Measurements from ENCODE around the gene IQSEC3. TPM values are rescaled to one million over a fixed set of nuclear protein-coding genes. Genes with fewer than 3 reads are reported as not detected.
"Not testable (repeated sequence)": the region's sequence is repeated elsewhere in the genome, so short reads cannot be mapped to it uniquely, and the experiment has no call there.

Gene IQSEC3
- total and polyA plus RNA-seq, 2 donors = 0.99 to 4.4 TPM

DNA sequence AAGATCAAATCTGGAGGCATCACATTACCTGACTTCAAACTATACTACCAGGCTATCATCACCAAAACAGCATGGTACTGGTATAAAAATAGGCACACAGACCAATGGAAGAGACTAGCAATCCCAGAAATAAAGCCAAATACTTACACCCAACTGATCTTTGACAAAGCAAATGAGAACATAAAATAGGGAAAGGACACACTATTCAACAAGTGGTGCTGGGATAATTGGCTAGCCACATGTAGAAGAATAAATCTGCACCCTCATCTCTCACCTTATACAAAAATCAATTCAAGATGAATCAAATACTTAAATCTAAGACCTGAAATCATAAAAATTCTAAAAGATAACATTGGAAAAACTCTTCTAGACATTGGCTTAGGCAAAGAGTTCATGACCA is 4.7 kb upstream of the IQSEC3 start:
- not testable (repeated sequence) for H3K27me3 ChIP-seq (ENCODE audit: control insufficient read depth in 2 of 2, insufficient read depth in 1 of 2, low read length in 1 of 2); DNase-seq (ENCODE audit: low read depth in 6 of 9, low spot score in 9 of 9); H3K27ac ChIP-seq (ENCODE audit: low read depth in 1 of 2, low read length in 1 of 2)

DNA sequence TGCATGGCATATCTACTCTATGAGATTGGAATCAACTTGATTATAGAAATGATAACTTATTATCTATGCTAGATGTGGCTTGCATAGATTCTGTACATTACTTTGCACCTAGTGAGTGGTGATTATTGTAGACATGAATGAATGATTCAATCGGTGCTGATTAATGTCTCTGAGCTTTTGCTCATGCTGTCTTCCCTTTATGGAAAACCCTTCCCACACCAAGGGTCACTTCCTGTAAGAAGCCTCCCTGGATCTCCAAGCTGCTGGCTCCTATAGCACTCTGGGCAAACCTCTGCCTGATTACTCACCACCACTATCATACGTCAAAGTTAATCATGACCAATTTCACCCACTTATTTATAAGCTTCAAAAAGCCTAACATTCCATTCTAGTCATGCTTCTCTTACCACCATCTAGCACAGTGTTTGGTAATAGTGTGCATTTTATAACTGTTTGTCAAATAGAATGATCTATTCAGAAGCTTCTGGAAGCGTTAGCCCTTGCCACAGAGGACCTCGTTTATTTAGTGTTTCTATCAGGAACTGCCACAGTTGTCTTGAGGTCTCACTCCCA is 990 bp upstream of the IQSEC3 start:
- DNase-seq (ENCODE audit: low read depth in 6 of 9, low spot score in 9 of 9); H3K4me3 ChIP-seq (ENCODE audit: low read length in 2 of 2); H3K27ac ChIP-seq (ENCODE audit: low read depth in 1 of 2, low read length in 1 of 2); H3K27me3 ChIP-seq (ENCODE audit: control insufficient read depth in 2 of 2, insufficient read depth in 1 of 2, low read length in 1 of 2); H3K4me1 ChIP-seq (ENCODE audit: control insufficient read depth in 2 of 2, insufficient read depth in 2 of 2, low read length in 2 of 2); H3K36me3 ChIP-seq (ENCODE audit: control insufficient read depth in 2 of 2, insufficient read depth in 2 of 2, low read length in 1 of 2); H3K9me3 ChIP-seq (ENCODE audit: control insufficient read depth in 2 of 2, insufficient read depth in 1 of 2, low read length in 1 of 2): not testable (repeated sequence)
- WGBS = 63% methylated on average over 4 of the region's 4 CpGs

More for the DNA sequence above, 4.7 kb upstream of the IQSEC3 start:
- H3K9me3 ChIP-seq (ENCODE audit: control insufficient read depth in 2 of 2, insufficient read depth in 1 of 2, low read length in 1 of 2); H3K4me1 ChIP-seq (ENCODE audit: control insufficient read depth in 2 of 2, insufficient read depth in 2 of 2, low read length in 2 of 2); H3K4me3 ChIP-seq (ENCODE audit: low read length in 2 of 2); H3K36me3 ChIP-seq (ENCODE audit: control insufficient read depth in 2 of 2, insufficient read depth in 2 of 2, low read length in 1 of 2): not testable (repeated sequence)

DNA sequence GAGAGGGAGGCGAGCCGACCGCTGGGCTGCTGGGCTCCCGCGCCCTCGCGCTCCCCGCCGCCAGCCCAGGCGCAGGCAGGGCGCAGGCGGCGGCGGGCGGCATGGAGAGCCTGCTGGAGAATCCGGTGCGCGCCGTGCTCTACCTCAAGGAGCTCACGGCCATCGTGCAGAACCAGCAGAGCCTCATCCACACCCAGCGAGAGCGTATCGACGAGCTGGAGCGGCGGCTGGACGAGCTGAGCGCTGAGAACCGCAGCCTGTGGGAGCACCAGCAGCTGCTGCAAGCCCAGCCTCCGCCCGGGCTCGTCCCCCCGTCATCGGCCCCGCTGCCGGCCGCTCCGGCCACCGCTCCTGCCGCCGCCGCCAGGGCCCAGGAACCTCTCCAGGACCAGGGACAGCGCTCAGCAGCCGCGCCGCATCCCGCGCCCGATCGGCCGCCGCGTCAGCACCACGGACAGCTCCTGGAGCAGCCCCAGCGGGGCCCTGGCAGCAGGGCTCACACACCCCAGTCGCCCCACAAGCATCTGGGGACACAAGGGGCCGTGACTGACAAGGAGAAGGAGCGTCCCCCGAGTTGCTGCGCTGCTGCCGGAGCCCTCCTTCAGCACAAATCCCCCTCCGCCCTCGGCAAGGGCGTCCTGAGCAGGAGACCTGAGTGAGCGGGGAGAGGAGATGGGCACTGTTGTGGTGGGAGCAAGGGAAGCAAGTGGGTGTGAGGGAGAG is 376 bp downstream of the IQSEC3 start:
- H3K9me3 ChIP-seq (ENCODE audit: control insufficient read depth in 2 of 2, insufficient read depth in 1 of 2, low read length in 1 of 2); H3K4me3 ChIP-seq (ENCODE audit: low read length in 2 of 2); H3K27ac ChIP-seq (ENCODE audit: low read depth in 1 of 2, low read length in 1 of 2); H3K27me3 ChIP-seq (ENCODE audit: control insufficient read depth in 2 of 2, insufficient read depth in 1 of 2, low read length in 1 of 2); H3K36me3 ChIP-seq (ENCODE audit: control insufficient read depth in 2 of 2, insufficient read depth in 2 of 2, low read length in 1 of 2); H3K4me1 ChIP-seq (ENCODE audit: control insufficient read depth in 2 of 2, insufficient read depth in 2 of 2, low read length in 2 of 2): not testable (repeated sequence)
- 6% methylated on average over 48 of the region's 66 CpGs for WGBS
- DNase-seq (ENCODE audit: low read depth in 6 of 9, low spot score in 9 of 9) = peak in 1 of 9 donors; percentile 39

DNA sequence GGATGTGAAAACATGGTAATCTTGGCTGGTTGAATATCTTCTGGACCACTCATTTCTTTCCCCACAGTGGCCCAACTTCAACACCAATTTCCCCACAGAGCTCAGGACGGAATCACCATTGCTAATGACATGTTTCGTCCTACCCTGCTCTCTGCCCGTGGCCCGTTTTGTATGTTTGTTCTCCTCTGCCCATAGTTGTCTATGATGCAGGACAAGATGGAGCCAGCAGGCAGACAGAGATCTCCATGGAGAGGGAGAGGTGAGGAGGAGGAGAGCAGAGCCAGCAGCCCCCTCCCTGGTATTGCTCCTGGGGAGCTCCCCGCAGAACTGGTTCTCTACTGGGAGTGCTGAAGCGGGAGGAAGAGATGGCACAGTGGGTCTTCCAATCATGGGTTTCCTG is 3.1 kb downstream of the IQSEC3 start:
- not testable (repeated sequence) for H3K9me3 ChIP-seq (ENCODE audit: control insufficient read depth in 2 of 2, insufficient read depth in 1 of 2, low read length in 1 of 2); H3K36me3 ChIP-seq (ENCODE audit: control insufficient read depth in 2 of 2, insufficient read depth in 2 of 2, low read length in 1 of 2); H3K27me3 ChIP-seq (ENCODE audit: control insufficient read depth in 2 of 2, insufficient read depth in 1 of 2, low read length in 1 of 2); H3K27ac ChIP-seq (ENCODE audit: low read depth in 1 of 2, low read length in 1 of 2); H3K4me3 ChIP-seq (ENCODE audit: low read length in 2 of 2); DNase-seq (ENCODE audit: low read depth in 6 of 9, low spot score in 9 of 9); H3K4me1 ChIP-seq (ENCODE audit: control insufficient read depth in 2 of 2, insufficient read depth in 2 of 2, low read length in 2 of 2)
- 83% methylated on average over 6 of the region's 6 CpGs for WGBS

- H3K4me1 ChIP-seq (ENCODE audit: control insufficient read depth in 2 of 2, insufficient read depth in 2 of 2, low read length in 2 of 2); H3K4me3 ChIP-seq (ENCODE audit: low read length in 2 of 2); DNase-seq (ENCODE audit: low read depth in 6 of 9, low spot score in 9 of 9); H3K27me3 ChIP-seq (ENCODE audit: control insufficient read depth in 2 of 2, insufficient read depth in 1 of 2, low read length in 1 of 2); H3K27ac ChIP-seq (ENCODE audit: low read depth in 1 of 2, low read length in 1 of 2); H3K36me3 ChIP-seq (ENCODE audit: control insufficient read depth in 2 of 2, insufficient read depth in 2 of 2, low read length in 1 of 2); H3K9me3 ChIP-seq (ENCODE audit: control insufficient read depth in 2 of 2, insufficient read depth in 1 of 2, low read length in 1 of 2): not testable (repeated sequence)
- WGBS = 92% methylated on average over 2 of the region's 2 CpGs
Measured at GRCh38 chr12:70541-70940, 4.0 kb downstream of the IQSEC3 start.

DNA sequence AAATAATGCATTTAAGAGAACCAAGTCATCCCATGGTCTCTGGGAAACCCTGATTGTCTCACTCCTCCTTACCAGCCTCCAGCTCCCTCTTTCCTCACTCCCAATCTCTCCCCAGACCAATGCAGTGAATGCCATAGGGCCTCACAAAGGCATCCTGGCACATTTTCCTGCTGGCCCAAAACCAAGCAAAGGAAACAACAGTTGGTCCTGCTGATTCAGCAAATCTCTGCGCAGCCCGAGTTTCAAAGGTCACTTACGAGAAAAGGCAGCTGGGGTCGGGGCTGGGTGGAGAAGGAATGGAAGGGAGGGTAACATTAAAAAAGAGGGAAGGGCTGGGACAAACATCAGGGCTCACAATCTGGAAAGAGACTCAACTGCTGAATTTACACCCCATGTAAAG is 5.5 kb downstream of the IQSEC3 start:
- H3K9me3 ChIP-seq (ENCODE audit: control insufficient read depth in 2 of 2, insufficient read depth in 1 of 2, low read length in 1 of 2) = not testable (repeated sequence)

GRCh38 chr12:74420-75190 is 8.0 kb downstream of the IQSEC3 start:
- H3K9me3 ChIP-seq (ENCODE audit: control insufficient read depth in 2 of 2, insufficient read depth in 1 of 2, low read length in 1 of 2); DNase-seq (ENCODE audit: low read depth in 6 of 9, low spot score in 9 of 9): not testable (repeated sequence)

More for the DNA sequence above, 5.5 kb downstream of the IQSEC3 start:
- H3K27ac ChIP-seq (ENCODE audit: low read depth in 1 of 2, low read length in 1 of 2); DNase-seq (ENCODE audit: low read depth in 6 of 9, low spot score in 9 of 9); H3K4me3 ChIP-seq (ENCODE audit: low read length in 2 of 2); H3K4me1 ChIP-seq (ENCODE audit: control insufficient read depth in 2 of 2, insufficient read depth in 2 of 2, low read length in 2 of 2); H3K36me3 ChIP-seq (ENCODE audit: control insufficient read depth in 2 of 2, insufficient read depth in 2 of 2, low read length in 1 of 2): not testable (repeated sequence)
- 73% methylated on average over 4 of the region's 4 CpGs for WGBS
- H3K27me3 ChIP-seq (ENCODE audit: control insufficient read depth in 2 of 2, insufficient read depth in 1 of 2, low read length in 1 of 2) = peaks cover 0 to 11% of the 10 kb centered on the region in 2 donors

GRCh38 chr12:75541-75940 is 9.0 kb downstream of the IQSEC3 start:
- not testable (repeated sequence) for DNase-seq (ENCODE audit: low read depth in 6 of 9, low spot score in 9 of 9); H3K27ac ChIP-seq (ENCODE audit: low read depth in 1 of 2, low read length in 1 of 2); H3K4me3 ChIP-seq (ENCODE audit: low read length in 2 of 2); H3K36me3 ChIP-seq (ENCODE audit: control insufficient read depth in 2 of 2, insufficient read depth in 2 of 2, low read length in 1 of 2); H3K4me1 ChIP-seq (ENCODE audit: control insufficient read depth in 2 of 2, insufficient read depth in 2 of 2, low read length in 2 of 2); H3K9me3 ChIP-seq (ENCODE audit: control insufficient read depth in 2 of 2, insufficient read depth in 1 of 2, low read length in 1 of 2)
- peaks cover 3 to 29% of the 10 kb centered on the region in 2 donors for H3K27me3 ChIP-seq (ENCODE audit: control insufficient read depth in 2 of 2, insufficient read depth in 1 of 2, low read length in 1 of 2)
- WGBS = 61% methylated on average over 5 of the region's 5 CpGs

More at GRCh38 chr12:74420-75190, 8.0 kb downstream of the IQSEC3 start:
- 90% methylated on average over 8 of the region's 8 CpGs for WGBS
- not testable (repeated sequence) for H3K27ac ChIP-seq (ENCODE audit: low read depth in 1 of 2, low read length in 1 of 2); H3K36me3 ChIP-seq (ENCODE audit: control insufficient read depth in 2 of 2, insufficient read depth in 2 of 2, low read length in 1 of 2); H3K4me3 ChIP-seq (ENCODE audit: low read length in 2 of 2); H3K4me1 ChIP-seq (ENCODE audit: control insufficient read depth in 2 of 2, insufficient read depth in 2 of 2, low read length in 2 of 2)
- peaks cover 3 to 24% of the 10 kb centered on the region in 2 donors for H3K27me3 ChIP-seq (ENCODE audit: control insufficient read depth in 2 of 2, insufficient read depth in 1 of 2, low read length in 1 of 2)

- not testable (repeated sequence) for H3K4me1 ChIP-seq (ENCODE audit: control insufficient read depth in 2 of 2, insufficient read depth in 2 of 2, low read length in 2 of 2); H3K4me3 ChIP-seq (ENCODE audit: low read length in 2 of 2); H3K36me3 ChIP-seq (ENCODE audit: control insufficient read depth in 2 of 2, insufficient read depth in 2 of 2, low read length in 1 of 2); H3K27ac ChIP-seq (ENCODE audit: low read depth in 1 of 2, low read length in 1 of 2); DNase-seq (ENCODE audit: low read depth in 6 of 9, low spot score in 9 of 9); H3K9me3 ChIP-seq (ENCODE audit: control insufficient read depth in 2 of 2, insufficient read depth in 1 of 2, low read length in 1 of 2)
- H3K27me3 ChIP-seq (ENCODE audit: control insufficient read depth in 2 of 2, insufficient read depth in 1 of 2, low read length in 1 of 2) = peaks cover 3 to 34% of the 10 kb centered on the region in 2 donors
- WGBS = 93% methylated on average over 10 of the region's 10 CpGs
Measured at GRCh38 chr12:76102-76501, 9.5 kb downstream of the IQSEC3 start.
